Measurements from ENCODE around the gene MPST.
A peak's percentile ranks its signal among the peaks of the same experiment; 100 is the strongest.

Gene MPST

GRCh38 chr22:37023743-37024338 lies 4.3 kb downstream of the MPST start:
- no peak for DNase-seq

GRCh38 chr22:37024339-37025157 lies 5.0 kb downstream of the MPST start:
- DNase-seq: no peak

- no peak for DNase-seq
Measured at GRCh38 chr22:37025500-37026070, 6.0 kb downstream of the MPST start.

GRCh38 chr22:37026325-37026724 lies 6.8 kb downstream of the MPST start:
- DNase-seq: no peak

- DNase-seq: no peak
Measured at GRCh38 chr22:37027556-37027955, 8.0 kb downstream of the MPST start.

DNA sequence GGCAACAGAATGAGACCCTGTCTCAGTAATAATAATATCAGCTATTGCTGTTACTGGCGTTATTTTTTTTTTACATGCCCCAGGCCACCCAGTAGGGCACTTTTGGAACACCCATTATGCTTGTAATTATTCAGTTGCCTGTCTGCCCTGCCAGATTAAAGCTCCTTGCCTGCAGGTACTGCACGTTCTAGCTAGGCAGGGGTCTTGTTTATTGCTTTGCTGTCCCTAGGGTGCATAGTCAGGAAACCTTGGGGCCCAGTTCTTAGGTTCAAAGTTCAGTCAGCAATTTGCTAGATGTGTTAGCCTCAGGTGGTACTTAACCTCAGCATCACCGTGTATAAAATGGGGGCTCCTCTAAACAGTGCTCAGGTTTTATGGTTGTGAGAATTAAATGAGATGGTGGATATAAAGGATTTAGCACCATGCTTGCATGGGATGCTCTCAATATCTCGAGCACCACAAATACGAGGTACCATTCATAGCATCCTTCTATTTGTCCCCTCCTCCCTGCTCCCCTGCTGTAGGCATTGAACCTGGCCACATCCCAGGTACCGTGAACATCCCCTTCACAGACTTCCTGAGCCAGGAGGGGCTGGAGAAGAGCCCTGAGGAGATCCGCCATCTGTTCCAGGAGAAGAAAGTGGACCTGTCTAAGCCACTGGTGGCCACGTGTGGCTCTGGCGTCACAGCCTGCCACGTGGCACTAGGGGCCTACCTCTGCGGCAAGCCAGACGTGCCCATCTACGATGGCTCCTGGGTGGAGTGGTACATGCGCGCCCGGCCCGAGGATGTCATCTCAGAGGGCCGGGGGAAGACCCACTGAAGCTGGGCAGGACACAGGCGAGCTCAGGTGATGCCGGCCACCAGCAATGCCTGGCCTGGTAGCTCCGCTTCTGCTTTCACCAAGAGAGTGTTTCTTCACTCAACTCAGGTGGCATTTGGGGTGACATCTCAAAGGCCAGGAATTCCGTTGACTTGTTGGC lies 9.4 kb downstream of the MPST start:
- no peak for DNase-seq

- DNase-seq: no peak
Measured at GRCh38 chr22:37030560-37031281, 11.2 kb downstream of the MPST start.

GRCh38 chr22:37032134-37032534 lies 12.6 kb downstream of the MPST start:
- DNase-seq: no peak

DNA sequence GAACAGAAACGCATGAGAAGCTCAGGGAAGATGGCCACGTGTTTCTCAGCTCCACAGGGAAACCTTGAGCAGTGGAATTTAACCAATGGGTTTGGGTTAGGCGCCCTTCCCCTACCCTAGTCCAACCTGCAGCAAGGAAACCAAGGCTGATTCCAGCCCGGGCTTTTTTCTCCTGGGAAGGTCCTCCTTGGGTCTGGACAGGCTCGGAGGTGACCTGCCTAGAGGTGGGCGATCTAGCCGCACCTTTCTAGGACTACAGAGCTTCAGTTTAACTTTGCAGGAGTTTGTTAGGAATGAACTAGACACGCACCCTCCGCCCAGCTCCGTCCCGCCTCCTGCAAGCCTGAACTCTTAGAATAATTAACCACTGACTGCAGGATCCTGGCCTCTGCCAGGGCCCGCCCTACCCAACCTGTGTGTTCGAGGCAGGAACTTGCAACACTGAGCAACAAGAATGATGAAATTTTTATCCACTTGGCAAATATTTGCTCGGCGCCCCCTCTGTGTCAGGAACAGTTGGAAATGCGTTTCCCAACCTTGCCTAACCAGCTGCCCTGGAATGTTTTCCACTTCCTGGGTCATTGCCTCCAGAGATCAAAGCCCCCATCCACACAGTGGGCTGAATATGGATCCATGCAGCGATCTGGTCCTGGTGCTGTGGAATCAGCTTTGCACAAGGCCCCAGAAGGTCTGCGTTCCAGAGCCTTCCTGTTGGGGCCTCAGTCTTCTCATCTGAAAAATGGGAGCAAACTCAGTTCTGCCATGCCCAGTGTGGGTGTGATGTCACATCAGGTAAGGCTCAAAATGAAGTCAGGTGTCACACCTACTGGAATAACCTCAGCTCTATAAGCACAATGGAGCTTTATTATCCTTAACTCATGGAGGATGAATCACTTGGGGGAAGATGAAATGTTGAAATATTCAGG lies 13.3 kb downstream of the MPST start:
- no peak for DNase-seq

- no peak for DNase-seq
Measured at GRCh38 chr22:37033605-37034430, 14.3 kb downstream of the MPST start.

DNA sequence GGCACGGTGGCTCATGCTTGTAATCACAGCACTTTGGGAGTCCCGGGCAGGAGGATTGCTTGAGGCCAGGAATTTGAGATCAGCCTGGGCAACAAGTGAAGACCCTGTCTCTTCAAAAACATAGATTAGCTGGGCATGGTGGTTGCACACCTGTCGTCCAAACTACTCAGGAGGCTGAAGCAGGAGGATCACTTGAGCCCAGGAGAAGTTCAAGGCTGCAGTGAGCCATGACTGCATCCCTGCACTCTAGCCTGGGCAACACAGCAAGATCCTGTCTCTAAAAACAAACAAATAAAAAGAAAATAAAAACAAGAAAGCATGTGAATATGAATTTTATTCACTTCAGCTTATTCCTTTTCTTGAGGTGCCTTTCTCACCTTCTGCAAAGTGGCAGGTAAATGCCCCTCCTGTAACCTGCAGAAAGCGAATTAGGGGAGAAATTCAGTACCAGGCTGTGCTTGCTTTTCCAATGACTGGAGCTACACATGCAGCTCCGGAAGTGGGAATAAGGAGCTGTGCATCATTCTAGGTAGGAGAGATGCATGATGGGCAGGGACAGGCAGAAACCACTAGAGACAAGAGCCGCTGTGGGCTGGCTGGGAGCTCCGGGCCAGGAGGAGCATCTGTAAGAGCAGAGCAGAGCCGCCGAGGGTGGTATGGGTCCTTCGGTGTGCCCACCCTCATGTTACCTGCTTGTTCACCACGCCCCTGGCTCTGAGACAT lies 17.3 kb downstream of the MPST start:
- DNase-seq: no peak

DNA sequence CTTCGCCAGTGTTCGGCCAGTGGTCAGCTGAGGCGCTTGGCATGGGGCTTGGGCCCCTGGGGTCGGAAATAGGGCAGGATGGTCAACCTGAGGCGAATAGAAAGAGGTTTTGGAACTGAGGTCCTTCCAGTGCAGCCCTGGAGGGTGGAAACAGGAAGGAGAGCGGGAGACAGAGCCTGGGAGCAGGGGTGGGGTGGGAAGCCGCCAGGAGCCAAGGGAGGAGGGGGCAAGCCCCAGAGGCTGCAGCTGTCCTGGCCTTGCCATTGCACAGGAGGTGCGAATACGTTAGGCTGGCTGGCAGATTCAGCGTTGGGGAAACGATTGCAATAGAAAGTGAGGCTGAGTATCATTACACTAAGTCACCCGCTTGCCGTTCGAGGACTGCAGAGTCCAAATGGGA lies 18.1 kb downstream of the MPST start:
- no peak for DNase-seq

GRCh38 chr22:37039466-37039865 lies 19.9 kb downstream of the MPST start:
- no peak for DNase-seq

- DNase-seq: no peak
Measured at GRCh38 chr22:37043209-37043827, 23.8 kb downstream of the MPST start.

DNA sequence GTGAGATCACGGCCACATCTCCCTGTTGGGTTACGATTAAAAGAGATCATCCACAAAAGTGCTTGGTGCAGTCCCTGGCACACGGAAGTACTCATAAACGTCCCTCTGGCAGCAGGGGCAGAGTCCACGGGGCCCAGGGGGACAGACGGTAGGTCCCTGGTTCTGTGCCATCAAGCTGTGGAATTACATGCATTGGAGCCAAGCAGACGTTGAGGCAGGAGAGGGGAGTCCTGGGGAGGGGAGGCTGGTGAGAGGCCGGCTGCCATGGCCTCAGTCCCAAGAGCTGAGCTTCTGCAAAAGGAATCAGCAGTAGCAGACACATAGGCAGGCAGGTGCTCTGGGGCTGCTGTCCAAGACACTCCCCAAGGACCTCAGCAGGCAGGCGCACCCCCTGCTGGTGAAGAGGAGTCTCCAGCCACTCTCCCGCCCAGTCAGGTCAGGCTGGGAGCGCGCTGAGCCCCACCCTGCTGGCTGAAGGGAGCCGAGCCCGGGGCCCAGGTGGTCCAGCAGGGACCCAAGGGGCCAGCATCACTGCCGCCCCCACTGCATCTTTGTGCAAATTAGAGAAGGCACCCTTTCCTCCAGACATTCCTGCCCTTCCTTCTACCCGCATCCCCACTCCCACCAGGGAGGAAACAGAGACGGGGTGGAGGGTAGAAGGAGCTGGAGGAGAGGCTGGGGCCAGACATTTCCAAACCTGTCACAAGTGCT lies 24.4 kb downstream of the MPST start:
- peak; percentile 53 for DNase-seq

DNA sequence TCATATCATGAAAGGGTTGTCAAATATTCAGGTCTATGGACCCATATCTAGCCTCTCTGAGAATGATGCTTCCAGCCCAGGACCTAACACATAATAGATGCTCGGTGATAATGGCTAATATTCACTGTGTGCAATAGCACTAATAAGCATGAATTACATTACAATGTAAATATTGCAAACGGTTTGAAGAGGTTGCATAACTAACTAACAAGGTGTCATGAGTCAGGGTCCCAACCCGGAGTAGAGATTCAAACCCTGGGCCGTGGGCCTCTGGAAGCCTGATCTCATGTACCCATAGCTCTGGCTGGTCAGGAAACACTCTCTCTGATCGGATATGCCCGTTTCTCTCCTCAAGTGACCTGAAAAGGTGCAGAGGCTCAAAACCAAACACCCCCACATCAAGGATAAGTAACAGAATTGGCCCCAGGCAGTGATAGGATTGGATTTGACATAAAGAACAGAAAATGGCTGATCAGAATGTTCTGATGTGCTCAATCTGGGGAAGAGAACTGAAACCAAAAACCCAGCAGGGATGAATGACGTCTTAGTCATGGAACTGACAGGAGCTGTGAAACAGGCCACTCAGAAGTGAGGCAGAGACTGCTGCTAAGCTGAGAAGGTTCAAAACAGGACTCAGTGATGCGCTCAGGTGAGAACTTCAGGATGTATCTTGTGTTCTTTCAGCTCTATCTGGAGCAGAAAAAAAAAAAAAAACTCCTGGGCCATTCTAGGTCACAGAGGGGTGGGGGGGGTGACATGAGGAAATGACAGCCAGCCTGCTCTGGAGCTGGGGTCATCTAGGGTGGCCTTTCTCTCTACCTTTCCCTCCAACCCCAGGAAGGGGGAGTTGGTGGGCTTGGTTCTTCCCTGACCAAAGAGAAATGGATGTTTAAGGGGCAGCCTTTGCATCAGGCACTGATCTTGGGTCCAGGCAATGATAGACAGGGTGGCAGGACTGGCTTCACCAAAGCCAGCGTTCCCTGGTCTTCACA lies 25.4 kb downstream of the MPST start:
- no peak for DNase-seq

- DNase-seq: no peak
Measured at GRCh38 chr22:37045958-37046357, 26.4 kb downstream of the MPST start.
